ENCODE results near the gene KRTCAP2. TPM values are rescaled to one million over a fixed set of nuclear protein-coding genes. Genes with fewer than 3 reads are reported as not detected.

The KRTCAP2 gene
- total RNA-seq, 2 experiments from 2014 or later: 183 to 308 TPM

GRCh38 chr1:155130272-155131006 lies 42.7 kb downstream of the KRTCAP2 start:
- no peak for DNase-seq
- no peak overlapping the region for H3K27ac Mint-ChIP-seq
- no peaks in the 10 kb centered on the region for H3K9me3 Mint-ChIP-seq
- ChIA-PET CTCF (interaction anchor here (0.6 to 4.0 kb wide), 7 partner anchors 12 to 374 kb away, joined by 3 to 19 read pairs (median 6); partner anchors contain the start of genes KRTCAP2 and TRIM46), POLR2A (interaction anchor here (0.5 kb wide), 1 partner anchor 88 kb away, joined by 3 read pairs; no protein-coding TSS in a partner anchor)
- H3K4me3 Mint-ChIP-seq: no peak overlapping the region
- H3K36me3 Mint-ChIP-seq (ENCODE audit: low read depth): no peaks in the 10 kb centered on the region
- peaks cover 29% of the 10 kb centered on the region for H3K27me3 Mint-ChIP-seq
- peaks cover 49% of the 10 kb centered on the region for H3K4me1 Mint-ChIP-seq

- Mint-ChIP-seq H3K4me3 (peak overlapping the region; percentile 60), H3K9me3 (no peaks in the 10 kb centered on the region), H3K27me3 (peaks cover 42% of the 10 kb centered on the region), H3K36me3 (ENCODE audit: low read depth) (no peaks in the 10 kb centered on the region), H3K4me1 (peaks cover 42% of the 10 kb centered on the region), H3K27ac (peak overlapping the region; percentile 16)
- ChIA-PET CTCF (interaction anchor here (0.6 to 4.0 kb wide), 6 partner anchors 11 to 356 kb away, joined by 3 to 19 read pairs (median 4); partner anchors contain the start of genes KRTCAP2 and TRIM46), POLR2A (no interaction called here)
- no peak for DNase-seq
Observed at GRCh38 chr1:155128755-155129473, 44.2 kb downstream of the KRTCAP2 start.

- peak overlapping the region; percentile 60 for H3K4me3 Mint-ChIP-seq
- POLR2A ChIA-PET: no interaction called here
- CTCF ChIA-PET: interaction anchor here (0.6 to 2.4 kb wide), 5 partner anchors 8 to 357 kb away, joined by 3 to 10 read pairs (median 3); partner anchors contain the start of genes KRTCAP2 and TRIM46
- H3K4me1 Mint-ChIP-seq: peaks cover 40% of the 10 kb centered on the region
- no peaks in the 10 kb centered on the region for H3K36me3 Mint-ChIP-seq (ENCODE audit: low read depth)
- H3K9me3 Mint-ChIP-seq: no peaks in the 10 kb centered on the region
- no peak for DNase-seq
- no peak overlapping the region for H3K27ac Mint-ChIP-seq
- peaks cover 46% of the 10 kb centered on the region for H3K27me3 Mint-ChIP-seq
Observed at GRCh38 chr1:155127967-155128754, 44.9 kb downstream of the KRTCAP2 start.

- ChIA-PET CTCF (interaction anchor here (0.9 to 1.1 kb wide), 3 partner anchors 9 to 46 kb away, joined by 3 read pairs; partner anchors contain the start of gene KRTCAP2), POLR2A (no interaction called here)
- H3K27me3 Mint-ChIP-seq: peaks cover 50% of the 10 kb centered on the region
- H3K27ac Mint-ChIP-seq: peak within 1 kb of the TSS; percentile 77
- peak; percentile 29 for DNase-seq
- H3K9me3 Mint-ChIP-seq: no peaks in the 10 kb centered on the region
- H3K4me1 Mint-ChIP-seq: peaks cover 39% of the 10 kb centered on the region
- no peaks in the 10 kb centered on the region for H3K36me3 Mint-ChIP-seq (ENCODE audit: low read depth)
- peak within 1 kb of the TSS; percentile 67 for H3K4me3 Mint-ChIP-seq
Observed at GRCh38 chr1:155127105-155127966, 45.8 kb downstream of the KRTCAP2 start, which contains the start of gene EFNA1. EFNA1 (plus strand) TSS chr1:155127876; CDS start chr1:155127978, 102 bp downstream.

- H3K27ac Mint-ChIP-seq: no peak overlapping the region
- DNase-seq: peak; percentile 44
- H3K4me1 Mint-ChIP-seq: peaks cover 36% of the 10 kb centered on the region
- ChIA-PET POLR2A (no interaction called here), CTCF (interaction anchor here (1.1 kb wide), 2 partner anchors 11 to 41 kb away, joined by 3 read pairs; no protein-coding TSS in a partner anchor)
- peaks cover 52% of the 10 kb centered on the region for H3K27me3 Mint-ChIP-seq
- H3K9me3 Mint-ChIP-seq: no peaks in the 10 kb centered on the region
- peak overlapping the region; percentile 67 for H3K4me3 Mint-ChIP-seq
- no peaks in the 10 kb centered on the region for H3K36me3 Mint-ChIP-seq (ENCODE audit: low read depth)
Observed at GRCh38 chr1:155126556-155127104, 46.5 kb downstream of the KRTCAP2 start.

GRCh38 chr1:155125946-155126555 lies 47.1 kb downstream of the KRTCAP2 start:
- Mint-ChIP-seq H3K36me3 (ENCODE audit: low read depth) (no peaks in the 10 kb centered on the region), H3K27ac (no peak overlapping the region), H3K9me3 (no peaks in the 10 kb centered on the region), H3K4me1 (peaks cover 36% of the 10 kb centered on the region), H3K4me3 (no peak overlapping the region), H3K27me3 (peaks cover 55% of the 10 kb centered on the region)
- POLR2A ChIA-PET: no interaction called here
- DNase-seq: no peak
- CTCF ChIA-PET: interaction anchor here (0.6 to 2.1 kb wide), 6 partner anchors 10 to 424 kb away, joined by 3 to 5 read pairs (median 3); no protein-coding TSS in a partner anchor

- no peak for DNase-seq
- no peak overlapping the region for H3K4me3 Mint-ChIP-seq
- ChIA-PET POLR2A (no interaction called here), CTCF (interaction anchor here (0.6 to 2.1 kb wide), 5 partner anchors 34 to 423 kb away, joined by 3 to 5 read pairs (median 3); no protein-coding TSS in a partner anchor)
- H3K4me1 Mint-ChIP-seq: peaks cover 33% of the 10 kb centered on the region
- H3K27me3 Mint-ChIP-seq: peaks cover 57% of the 10 kb centered on the region
- H3K36me3 Mint-ChIP-seq (ENCODE audit: low read depth): no peaks in the 10 kb centered on the region
- H3K9me3 Mint-ChIP-seq: no peaks in the 10 kb centered on the region
- no peak overlapping the region for H3K27ac Mint-ChIP-seq
Observed at GRCh38 chr1:155125511-155125945, 47.6 kb downstream of the KRTCAP2 start.

- H3K4me3 Mint-ChIP-seq: no peak overlapping the region
- H3K27me3 Mint-ChIP-seq: peaks cover 60% of the 10 kb centered on the region
- H3K36me3 Mint-ChIP-seq (ENCODE audit: low read depth): no peaks in the 10 kb centered on the region
- H3K27ac Mint-ChIP-seq: no peak overlapping the region
- DNase-seq: no peak
- no peaks in the 10 kb centered on the region for H3K9me3 Mint-ChIP-seq
- CTCF ChIA-PET: interaction anchor here (0.6 to 2.1 kb wide), 4 partner anchors 33 to 422 kb away, joined by 3 to 5 read pairs (median 3); no protein-coding TSS in a partner anchor
- POLR2A ChIA-PET: no interaction called here
- peaks cover 30% of the 10 kb centered on the region for H3K4me1 Mint-ChIP-seq
Observed at GRCh38 chr1:155124503-155125463, 48.3 kb downstream of the KRTCAP2 start.

- CTCF ChIA-PET: interaction anchor here (2.1 kb wide), 1 partner anchor 32 kb away, joined by 5 read pairs; no protein-coding TSS in a partner anchor
- peaks cover 22% of the 10 kb centered on the region for H3K4me1 Mint-ChIP-seq
- H3K4me3 Mint-ChIP-seq: no peak overlapping the region
- H3K27ac Mint-ChIP-seq: no peak overlapping the region
- H3K27me3 Mint-ChIP-seq: peaks cover 61% of the 10 kb centered on the region
- H3K9me3 Mint-ChIP-seq: no peaks in the 10 kb centered on the region
- POLR2A ChIA-PET: no interaction called here
- no peaks in the 10 kb centered on the region for H3K36me3 Mint-ChIP-seq (ENCODE audit: low read depth)
- no peak for DNase-seq
Observed at GRCh38 chr1:155123801-155124200, 49.3 kb downstream of the KRTCAP2 start.

- CTCF ChIA-PET: interaction anchor here (0.9 to 1.3 kb wide), 2 partner anchors 9 to 45 kb away, joined by 3 to 4 read pairs; no protein-coding TSS in a partner anchor
- Mint-ChIP-seq H3K9me3 (no peaks in the 10 kb centered on the region), H3K36me3 (ENCODE audit: low read depth) (no peaks in the 10 kb centered on the region), H3K4me1 (peaks cover 10% of the 10 kb centered on the region), H3K27ac (no peak overlapping the region), H3K27me3 (peaks cover 49% of the 10 kb centered on the region), H3K4me3 (no peak overlapping the region)
- POLR2A ChIA-PET: no interaction called here
- DNase-seq: no peak
Observed at GRCh38 chr1:155122308-155122707, 50.8 kb downstream of the KRTCAP2 start.

Measured in activated CD4-positive, alpha-beta T cell treated with anti-CD3 and anti-CD28 coated beads, Interleukin-2, amount 10 ng/mL, durations not matched to agents 7 days and 5 days (primary cell).